K562 (cell line): Measurements from ENCODE around the gene PACSIN1. TPM values are rescaled to one million over a fixed set of nuclear protein-coding genes. Genes with fewer than 3 reads are reported as not detected.

Experiments used
- CBFA2T3 ChIP-seq: fragments of 450-650 bp; IDR thresholded peaks from 2 replicates; pipeline ENCODE4 v1.6.1; 2017
- CREB1 ChIP-seq, 2 experiments: sonication (generic) in 1 of 2; formaldehyde crosslinking in 1 of 2; IDR thresholded peaks; 2 replicates each; pipeline versions ENCODE4 v1.6.1 to v1.8.0; 2012 to 2022; ENCODE audit warnings: inconsistent platforms in 1 of 2, mild to moderate bottlenecking in 1 of 2, missing genetic modification reagents in 1 of 2, moderate library complexity in 1 of 2
- EHMT2 ChIP-seq: fragments of 450-650 bp; IDR thresholded peaks from 2 replicates; pipeline ENCODE4 v1.6.1; 2018; ENCODE audit warnings: antibody characterized with exemption
- HBP1 ChIP-seq: fragments of 450-650 bp; formaldehyde crosslinking; IDR thresholded peaks from 2 replicates; pipeline ENCODE4 v1.4.0; 2022; ENCODE audit warnings: missing genetic modification characterization
- KLF1 ChIP-seq: fragments of 450-650 bp; IDR thresholded peaks from 2 replicates; pipeline ENCODE4 v1.6.1; 2016; ENCODE audit warnings: missing genetic modification characterization, missing compliant biosample characterization
- MIER1 ChIP-seq: fragments of 450-650 bp; IDR thresholded peaks from 2 replicates; pipeline ENCODE4 v1.6.1; 2016; ENCODE audit warnings: antibody characterized with exemption, mild to moderate bottlenecking, low read depth
- PTBP1 ChIP-seq: fragments of 200-400 bp; formaldehyde crosslinking; IDR thresholded peaks from 2 replicates; pipeline ENCODE4 v1.6.1; 2017; ENCODE audit warnings: low read depth, low read length
- REST ChIP-seq, 2 experiments: fragments of 450-650 bp; formaldehyde crosslinking in 1 of 2; IDR thresholded peaks; 2 replicates each; pipeline versions ENCODE4 v1.4.0 to v1.6.1; 2014 to 2020; ENCODE audit warnings: mild to moderate bottlenecking in 2 of 2, borderline replicate concordance in 1 of 2, low read depth in 1 of 2
- SNRNP70 ChIP-seq: fragments of 200-400 bp; formaldehyde crosslinking; optimal IDR thresholded peaks from 2 replicates; pipeline ENCODE3; 2017; ENCODE audit warnings: low read depth, low read length
- THAP7 ChIP-seq: fragments of 250-450 bp; sonication (Bioruptor Pico); IDR thresholded peaks from 2 replicates; pipeline ENCODE4 v1.5.0; 2021
- THRAP3 ChIP-seq: fragments of 450-650 bp; IDR thresholded peaks from 2 replicates; pipeline ENCODE4 v1.6.1; 2016; ENCODE audit warnings: mild to moderate bottlenecking, inconsistent platforms, borderline replicate concordance
- ZBTB33 ChIP-seq: sonication (generic); formaldehyde crosslinking; IDR thresholded peaks from 2 replicates; pipeline ENCODE4 v1.8.1; 2023; ENCODE audit warnings: mild to moderate bottlenecking, missing genetic modification reagents
- polyA plus RNA-seq, 8 experiments: library from polyadenylated mRNA; depleted of rRNA in 4 of 8; stranded (reverse) in 5 of 8; unstranded in 3 of 8; fragments of >200 nt; fragmentation: Nextera tagmentation in 2 of 8; fragmentation: Illumina TruSeq in 1 of 8; extraction: Ambion mirVana in 2 of 8; extraction: Trizol in 1 of 8; gene quantifications; 2 replicates each; pipeline versions ENCODE4 v1.2.1 to v1.2.3, GENCODE V29; 2011 to 2014; ENCODE audit warnings: inconsistent platforms in 1 of 8, missing spikeins in 1 of 8
- total RNA-seq, 7 experiments: library from RNA; depleted of rRNA in 6 of 7; stranded (reverse); fragments of >200 nt in 6 of 7; fragmentation: Illumina TruSeq in 2 of 7; extraction: Trizol in 2 of 7; gene quantifications; 2 replicates each; pipeline versions ENCODE4 v1.2.1 to v1.2.3, GENCODE V29; 2011 to 2021; ENCODE audit warnings: low replicate concordance in 1 of 7

Gene PACSIN1
- total and polyA plus RNA-seq, 9 of the 15 experiments (the other 6 are each of a cell fraction or from before 2014, with no cell fraction given): 0.01 to 1.7 (median 0.45) TPM

GRCh38 chr6:34578445-34579262, 112.8 kb downstream of the PACSIN1 start (continued):
- TF ChIP-seq PTBP1 (peak; percentile 91), ZBTB33 (CRISPR knock-in tag) (no peak), HBP1 (CRISPR knock-in tag) (no peak), THRAP3 (no peak), CREB1 (IDR thresholded peaks at IDR 0.05) (no peak), CREB1 (CRISPR knock-in tag; IDR thresholded peaks at IDR 0.05) (no peak), EHMT2 (no peak), SNRNP70 (no peak), REST (IDR thresholded peaks at IDR 0.05; ENCODE audit: borderline replicate concordance) (no peak), REST (CRISPR knock-in tag; IDR thresholded peaks at IDR 0.05; ENCODE audit: low read depth) (no peak), CBFA2T3 (no peak), THAP7 (CRISPR knock-in tag) (no peak), MIER1 (no peak), KLF1 (tag) (no peak)
